GM19240 (cell line): ENCODE results near the gene ITGB3BP.
"Not testable (repeated sequence)": the region's sequence is repeated elsewhere in the genome, so short reads cannot be mapped to it uniquely, and the experiment has no call there.

Source experiments
- DNase-seq: peaks from one replicate; pipeline ENCODE4 v3.0.0; 2011; ENCODE audit warnings: low spot score; ENCODE audit not compliant: insufficient read length

Gene ITGB3BP

GRCh38 chr1:63423649-63424048 is 99.4 kb downstream of the ITGB3BP start:
- no peak for DNase-seq

DNA sequence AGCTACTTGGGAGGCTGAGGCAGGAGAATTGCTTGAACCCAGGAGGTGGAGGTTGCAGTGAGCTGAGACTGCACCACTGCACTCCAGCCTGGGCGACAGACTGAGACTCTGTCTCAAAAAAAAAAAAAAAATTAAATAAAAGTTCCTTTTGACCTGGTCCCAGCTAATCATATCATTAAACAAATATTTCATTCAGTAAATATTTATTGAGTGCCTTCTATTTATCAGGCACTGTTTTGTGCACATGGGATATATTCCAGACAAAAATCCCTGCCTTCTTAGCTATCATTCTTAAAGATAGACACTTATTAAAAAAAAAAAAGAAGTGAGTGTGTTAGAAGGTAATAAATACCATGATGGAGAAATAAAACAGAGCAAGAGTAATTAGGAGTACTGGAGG is 102.3 kb downstream of the ITGB3BP start:
- DNase-seq, result not testable (repeated sequence)

DNA sequence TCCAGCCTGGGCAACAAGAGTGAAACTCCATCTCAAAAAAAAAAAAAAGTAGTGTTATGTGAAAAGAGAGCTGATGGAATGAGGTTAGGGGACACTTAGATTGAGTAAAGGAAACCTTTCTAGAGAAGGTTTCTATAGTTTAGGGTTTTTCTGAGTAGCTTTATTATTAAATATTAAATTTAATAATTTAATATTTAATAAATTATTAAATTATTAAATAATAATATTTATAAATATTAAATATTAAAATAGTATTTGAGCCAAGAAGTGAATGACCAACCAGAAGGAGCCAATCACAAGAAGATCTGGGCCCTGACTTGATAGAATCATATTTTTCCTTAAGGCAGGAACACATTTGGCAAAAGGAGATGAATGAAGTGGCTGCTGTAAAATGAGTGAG is 104.9 kb downstream of the ITGB3BP start:
- no peak for DNase-seq

DNA sequence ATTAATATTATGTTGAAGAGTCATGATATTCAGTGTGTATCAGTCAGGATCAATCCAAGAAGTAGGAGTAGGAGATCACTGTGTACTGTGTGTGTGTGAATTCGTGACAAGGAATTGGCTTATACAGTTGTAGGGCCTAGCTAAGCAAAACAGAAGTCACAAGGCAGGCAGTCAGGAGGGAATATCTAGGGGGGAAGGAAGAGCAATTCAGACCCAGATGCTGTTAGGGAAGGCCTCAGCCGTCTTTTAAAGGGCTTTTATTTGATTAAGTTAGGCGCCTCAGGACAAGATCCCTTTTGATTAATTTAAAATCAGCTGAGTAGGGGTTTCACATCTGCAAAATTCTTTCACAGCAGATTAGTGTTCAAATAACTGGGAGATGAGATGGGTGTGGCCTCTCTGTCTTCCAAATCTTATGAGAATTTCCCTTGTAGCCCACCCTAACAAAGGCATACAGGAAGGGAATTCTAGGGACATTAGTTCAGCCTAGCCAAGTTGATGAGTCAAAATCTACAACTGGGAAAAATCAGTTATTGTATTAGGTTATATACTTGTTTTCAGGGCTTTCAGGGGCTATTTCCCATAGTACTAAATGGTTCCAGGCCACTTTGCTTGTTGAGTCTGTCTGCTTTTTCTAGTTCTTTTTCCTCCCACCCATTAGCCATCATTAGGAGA is 108.2 kb downstream of the ITGB3BP start:
- no peak for DNase-seq

GRCh38 chr1:63413394-63413793 is 109.6 kb downstream of the ITGB3BP start:
- DNase-seq, result no peak

DNA sequence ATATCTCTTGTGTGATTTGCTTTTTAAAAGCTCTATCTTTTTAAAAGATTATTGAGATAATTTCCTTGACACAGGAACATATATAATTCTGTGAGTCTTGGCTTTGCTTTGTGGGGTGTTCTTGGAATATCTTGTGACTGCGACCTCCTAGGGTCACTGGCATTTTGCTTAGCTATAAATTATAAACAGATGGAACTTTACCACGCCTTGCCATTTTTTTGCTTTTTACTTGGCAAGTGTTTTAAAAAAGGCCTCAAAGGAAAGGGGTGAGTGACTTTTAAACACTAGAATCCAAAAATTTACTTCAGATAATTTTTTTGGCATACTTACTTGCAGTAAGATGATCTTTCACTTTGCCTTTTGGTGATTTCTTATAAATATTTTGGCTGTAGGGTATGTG is 112.0 kb downstream of the ITGB3BP start:
- no peak for DNase-seq

- DNase-seq, result no peak
Measured at GRCh38 chr1:63408331-63408730, 114.7 kb downstream of the ITGB3BP start.

- no peak for DNase-seq
Measured at GRCh38 chr1:63407002-63407401, 116.0 kb downstream of the ITGB3BP start.

DNA sequence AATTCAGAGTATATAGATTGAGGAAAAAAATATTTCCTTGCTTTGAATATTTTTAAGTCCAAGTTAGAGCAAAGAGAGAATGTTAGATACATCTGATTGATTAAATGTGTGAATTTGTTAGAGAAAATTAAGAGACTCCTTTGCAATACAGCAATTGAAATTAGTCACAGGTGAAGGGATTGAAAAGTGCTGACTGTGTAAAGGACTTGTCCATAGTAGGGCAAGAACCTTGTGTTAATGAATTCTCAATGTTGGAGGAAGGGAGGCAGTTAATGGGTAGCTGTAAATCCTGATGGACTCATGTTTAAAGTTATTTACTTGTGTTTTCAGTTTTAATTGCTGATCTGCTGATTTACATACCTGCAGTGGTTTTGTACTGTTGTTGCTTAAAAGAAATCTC is 117.0 kb downstream of the ITGB3BP start:
- DNase-seq, result no peak

GRCh38 chr1:63405021-63405420 is 118.0 kb downstream of the ITGB3BP start:
- no peak for DNase-seq

- no peak for DNase-seq
Measured at GRCh38 chr1:63403386-63403785, 119.6 kb downstream of the ITGB3BP start.

GRCh38 chr1:63401945-63402344 is 121.1 kb downstream of the ITGB3BP start:
- DNase-seq, result no peak
